H1 (cell line): ENCODE results near the gene EGFL6. TPM values are rescaled to one million over a fixed set of nuclear protein-coding genes. Genes with fewer than 3 reads are reported as not detected.

Source experiments
- CTCF ChIA-PET: fragments of 300-600 bp; sonication (Branson Sonifier 250); formaldehyde crosslinking; loops from one replicate; lab custom pipeline; 2021; ENCODE audit not compliant: partially characterized antibody; lab: Charles Lee
- POLR2A ChIA-PET: fragments of 300-600 bp; sonication (Branson Sonifier 250); formaldehyde crosslinking; loops from one replicate; lab custom pipeline; 2021; ENCODE audit warnings: inconsistent platforms; ENCODE audit not compliant: partially characterized antibody; lab: Charles Lee
- DNase-seq, 2 experiments: peaks; one replicate each; pipeline versions ENCODE4 v3.0.0 to v3.0.0-alpha.2; 2010 to 2022; ENCODE audit warnings: low spot score in 2 of 2, low read depth in 1 of 2, mixed read lengths in 1 of 2
- FAIRE-seq: peaks from 2 replicates; lab custom pipeline; 2011; peaks lifted over from hg19 to GRCh38; lab: Jason Lieb, UNC
- H2AFZ ChIP-seq: 2 replicates; pipeline ENCODE4 v1.8.1; 2012; ENCODE audit warnings: low read length, inconsistent platforms
- H2AK5ac ChIP-seq: 2 replicates; pipeline ENCODE4 v1.6.1; 2013; ENCODE audit warnings: low read depth, low read length
- H2BK120ac ChIP-seq: replicated peaks from 2 replicates; pipeline ENCODE3; 2013; ENCODE audit warnings: low read depth, low read length, inconsistent platforms
- H2BK12ac ChIP-seq: 2 replicates; pipeline ENCODE4 v1.6.1; 2013; ENCODE audit warnings: low read depth, low read length
- H2BK15ac ChIP-seq: 2 replicates; pipeline ENCODE4 v1.6.1; 2013; ENCODE audit warnings: low read length
- H2BK20ac ChIP-seq: 2 replicates; pipeline ENCODE4 v1.6.1; 2013; ENCODE audit warnings: low read length
- H2BK5ac ChIP-seq: 2 replicates; pipeline ENCODE4 v1.6.1; 2013; ENCODE audit warnings: low read depth, low read length
- H3K14ac ChIP-seq: 2 replicates; pipeline ENCODE4 v1.6.1; 2013; ENCODE audit warnings: inconsistent platforms; ENCODE audit not compliant: insufficient read length
- H3K18ac ChIP-seq: 2 replicates; pipeline ENCODE4 v1.6.1; 2013; ENCODE audit warnings: low read length; ENCODE audit errors: extremely low read depth
- H3K23ac ChIP-seq: 2 replicates; pipeline ENCODE4 v1.6.1; 2013; ENCODE audit warnings: inconsistent platforms; ENCODE audit not compliant: insufficient read length
- H3K23me2 ChIP-seq: 2 replicates; pipeline ENCODE4 v1.6.1; 2013; ENCODE audit warnings: low read depth, low read length
- H3K27ac ChIP-seq: 2 replicates; pipeline ENCODE4 v1.6.1; 2011; ENCODE audit warnings: low read depth, low read length, inconsistent platforms
- H3K27me3 ChIP-seq, 4 experiments: replicated peaks in 1 of 4; 1 replicate in 1 of 4; 2 replicates in 3 of 4; pipeline versions ENCODE4 v1.6.1 to v1.8.1; 2011 to 2013; ENCODE audit warnings: low read length in 3 of 4, mild to moderate bottlenecking in 3 of 4, inconsistent platforms in 2 of 4, mixed read lengths in 2 of 4, moderate library complexity in 1 of 4; ENCODE audit not compliant: control insufficient read depth in 3 of 4, insufficient read depth in 3 of 4; ENCODE audit errors: extremely low read depth in 1 of 4
- H3K36me3 ChIP-seq, 4 experiments: 2 replicates each; pipeline versions ENCODE4 v1.6.1 to v1.8.1; 2011 to 2013; ENCODE audit warnings: mild to moderate bottlenecking in 4 of 4, low read length in 3 of 4, moderate library complexity in 2 of 4, control low read depth in 1 of 4, inconsistent platforms in 1 of 4; ENCODE audit not compliant: insufficient read depth in 4 of 4, control insufficient read depth in 2 of 4
- H3K4ac ChIP-seq: replicated peaks from 2 replicates; pipeline ENCODE3; 2013; ENCODE audit warnings: low read length, low read depth, mixed read lengths, inconsistent platforms; ENCODE audit not compliant: insufficient read length
- H3K4me1 ChIP-seq, 4 experiments: replicated peaks in 1 of 4; 1 replicate in 1 of 4; 2 replicates in 3 of 4; pipeline versions ENCODE4 v1.6.1 to v1.8.1; 2011 to 2013; ENCODE audit warnings: low read length in 3 of 4, inconsistent platforms in 2 of 4, mixed read lengths in 1 of 4; ENCODE audit not compliant: insufficient read depth in 4 of 4, control insufficient read depth in 3 of 4
- H3K4me2 ChIP-seq, 2 experiments: 2 replicates each; pipeline versions ENCODE4 v1.6.1 to v1.8.1; 2011 to 2013; ENCODE audit warnings: low read depth in 2 of 2, low read length in 2 of 2, control low read depth in 1 of 2, inconsistent platforms in 1 of 2, mild to moderate bottlenecking in 1 of 2; ENCODE audit not compliant: insufficient read depth in 1 of 2
- H3K4me3 ChIP-seq, 4 experiments: fragments of 200-600, 300-600 bp in 1 of 4; sonication (generic), shearing (Covaris generic), sonication (Bioruptor Twin) in 1 of 4; 2 replicates each; pipeline versions ENCODE4 v1.5.1 to v1.8.1; 2011 to 2016; ENCODE audit warnings: low read length in 4 of 4, low read depth in 3 of 4, control low read depth in 2 of 4, inconsistent platforms in 2 of 4, mild to moderate bottlenecking in 2 of 4, mixed read lengths in 1 of 4, moderate library complexity in 1 of 4; ENCODE audit not compliant: insufficient read depth in 2 of 4; ENCODE audit errors: extremely low read depth in 1 of 4
- H3K56ac ChIP-seq: replicated peaks from 2 replicates; pipeline ENCODE3; 2013; ENCODE audit warnings: low read depth, mild to moderate bottlenecking, mixed read lengths, low read length, inconsistent platforms; ENCODE audit not compliant: insufficient read length
- H3K79me1 ChIP-seq: 2 replicates; pipeline ENCODE4 v1.6.1; 2013; ENCODE audit warnings: low read depth, low read length, control low read depth
- H3K79me2 ChIP-seq, 2 experiments: 2 replicates each; pipeline versions ENCODE4 v1.6.1 to v1.8.1; 2012 to 2013; ENCODE audit warnings: low read length in 2 of 2, mild to moderate bottlenecking in 2 of 2, inconsistent platforms in 1 of 2; ENCODE audit not compliant: insufficient read depth in 2 of 2, control insufficient read depth in 1 of 2
- H3K9ac ChIP-seq, 4 experiments: replicated peaks in 1 of 4; 1 replicate in 1 of 4; 2 replicates in 3 of 4; pipeline versions ENCODE4 v1.6.1 to v1.8.1; 2011 to 2013; ENCODE audit warnings: low read depth in 3 of 4, low read length in 3 of 4, control low read depth in 2 of 4, mild to moderate bottlenecking in 2 of 4, moderate library complexity in 2 of 4, inconsistent platforms in 1 of 4; ENCODE audit errors: extremely low read depth in 1 of 4
- H3K9me3 ChIP-seq, 2 experiments: 2 replicates each; pipeline versions ENCODE4 v1.6.1 to v1.8.1; 2012 to 2013; ENCODE audit warnings: mild to moderate bottlenecking in 2 of 2, moderate library complexity in 2 of 2, control low read depth in 1 of 2, inconsistent platforms in 1 of 2, low read depth in 1 of 2, low read length in 1 of 2, mixed read lengths in 1 of 2; ENCODE audit not compliant: insufficient read depth in 2 of 2
- H4K20me1 ChIP-seq, 2 experiments: replicated peaks in 1 of 2; 2 replicates each; pipeline versions ENCODE3 to v1.8.1; 2011 to 2013; ENCODE audit warnings: inconsistent platforms in 2 of 2, low read length in 2 of 2, mild to moderate bottlenecking in 1 of 2; ENCODE audit not compliant: insufficient read depth in 2 of 2, control insufficient read depth in 1 of 2
- H4K5ac ChIP-seq: 2 replicates; pipeline ENCODE4 v1.6.1; 2013; ENCODE audit warnings: low read length, low read depth, mixed read lengths, inconsistent platforms; ENCODE audit not compliant: insufficient read length
- H4K8ac ChIP-seq: 2 replicates; pipeline ENCODE4 v1.8.0; 2013; ENCODE audit warnings: mild to moderate bottlenecking, moderate library complexity, low read length, inconsistent platforms; ENCODE audit not compliant: insufficient read depth; ENCODE audit errors: extremely low read depth
- H4K91ac ChIP-seq: replicated peaks from 2 replicates; pipeline ENCODE3; 2013; ENCODE audit warnings: low read length, mixed read lengths, inconsistent platforms; ENCODE audit not compliant: insufficient read length
- ATF2 ChIP-seq: IDR thresholded peaks from 2 replicates; pipeline ENCODE4 v1.6.1; 2012; ENCODE audit warnings: low read length, inconsistent platforms
- BCL11A ChIP-seq, 2 experiments: IDR thresholded peaks; one replicate each; pipeline ENCODE4 v1.6.1; 2011; ENCODE audit warnings: low read depth in 2 of 2, low read length in 2 of 2, mild to moderate bottlenecking in 2 of 2
- CREB1 ChIP-seq: IDR thresholded peaks from 2 replicates; pipeline ENCODE4 v1.6.1; 2012; ENCODE audit warnings: inconsistent platforms
- CTBP2 ChIP-seq: IDR thresholded peaks from 2 replicates; pipeline ENCODE4 v1.7.0; 2011; ENCODE audit warnings: borderline replicate concordance, mild to moderate bottlenecking, moderate library complexity, mixed read lengths, low read length; ENCODE audit not compliant: insufficient read depth, insufficient read length
- FOSL1 ChIP-seq: IDR thresholded peaks from 2 replicates; pipeline ENCODE4 v1.6.1; 2011; ENCODE audit warnings: mild to moderate bottlenecking, low read depth, low read length, moderate library complexity; ENCODE audit not compliant: insufficient read depth
- HDAC2 ChIP-seq, 2 experiments: fragments of 300-600 bp in 1 of 2; sonication (generic) in 1 of 2; IDR thresholded peaks; 2 replicates each; pipeline ENCODE4 v1.6.1; 2011 to 2012; ENCODE audit warnings: low read depth in 2 of 2, low read length in 2 of 2, mild to moderate bottlenecking in 2 of 2, moderate library complexity in 2 of 2, borderline replicate concordance in 1 of 2, inconsistent platforms in 1 of 2
- JUND ChIP-seq: IDR thresholded peaks from 2 replicates; pipeline ENCODE4 v1.6.1; 2011; ENCODE audit warnings: mild to moderate bottlenecking, improper control_type of control experiment, low read length
- NRF1 ChIP-seq: IDR thresholded peaks from 2 replicates; pipeline ENCODE4 v1.6.1; 2011; ENCODE audit warnings: mild to moderate bottlenecking, low read depth, low read length, improper control_type of control experiment
- RFX5 ChIP-seq: IDR thresholded peaks from 2 replicates; pipeline ENCODE4 v1.6.1; 2011; ENCODE audit warnings: low read depth, low read length, improper control_type of control experiment, borderline replicate concordance
- SIX5 ChIP-seq: IDR thresholded peaks from 2 replicates; pipeline ENCODE4 v1.6.1; 2011; ENCODE audit warnings: mild to moderate bottlenecking, low read depth, low read length
- SP1 ChIP-seq: IDR thresholded peaks from 2 replicates; pipeline ENCODE4 v1.6.1; 2011; ENCODE audit warnings: low read depth, low read length
- SP2 ChIP-seq: IDR thresholded peaks from 2 replicates; pipeline ENCODE4 v1.6.1; 2012; ENCODE audit warnings: mild to moderate bottlenecking, low read length, inconsistent platforms
- SUZ12 ChIP-seq: fragments of 200-600 bp; sonication (generic); IDR thresholded peaks from 2 replicates; pipeline ENCODE4 v1.6.1; 2012; ENCODE audit warnings: mild to moderate bottlenecking, inconsistent platforms, low read length, moderate library complexity, mixed read lengths
- ZNF274 ChIP-seq: IDR thresholded peaks from 2 replicates; pipeline ENCODE4 v1.7.0; 2012; ENCODE audit warnings: low read length, borderline replicate concordance; ENCODE audit errors: extremely low read depth
- WGBS, 2 experiments: shearing (Covaris generic) in 1 of 2; methylation state at CpG; one replicate each; pipeline versions ENCODE4 v1.1.6 to v1.1.7; 2013 to 2015; ENCODE audit warnings: low lambda C conversion rate in 2 of 2, mixed read lengths in 2 of 2, inconsistent platforms in 1 of 2, low coverage in 1 of 2, missing lambda C conversion rate in 1 of 2; ENCODE audit not compliant: insufficient replicate concordance in 2 of 2, insufficient coverage in 1 of 2, insufficient read length in 1 of 2; ENCODE audit errors: extremely low coverage in 1 of 2, missing lambda C conversion rate in 1 of 2; 5-methylcytosine and 5-hydroxymethylcytosine counted together
- polyA plus RNA-seq, 7 experiments: library from polyadenylated mRNA; depleted of rRNA in 3 of 7; stranded (reverse) in 5 of 7; unstranded in 2 of 7; fragments of >200 nt in 5 of 7; fragments of 200-250 nt in 2 of 7; gene quantifications; 1 replicate in 5 of 7; 2 replicates in 1 of 7; 4 replicates in 1 of 7; pipeline versions ENCODE4 v1.2.1 to v1.2.3, GENCODE V29; 2011 to 2013; ENCODE audit warnings: missing spikeins in 2 of 7, mixed read lengths in 2 of 7
- total RNA-seq: library from RNA; stranded (reverse); fragmentation: NEBNext Ultra II Directional; extraction: Animal tissue kit (Norgen Biotek cat#: 25700); gene quantifications from 2 replicates; pipeline ENCODE4 v1.2.1, GENCODE V29; 2021

EGFL6 gene
- total and polyA plus RNA-seq, 2 of the 8 experiments (the other 6 are each of a cell fraction or from before 2014, with no cell fraction given) = 0.93 to 1.1 TPM

DNA sequence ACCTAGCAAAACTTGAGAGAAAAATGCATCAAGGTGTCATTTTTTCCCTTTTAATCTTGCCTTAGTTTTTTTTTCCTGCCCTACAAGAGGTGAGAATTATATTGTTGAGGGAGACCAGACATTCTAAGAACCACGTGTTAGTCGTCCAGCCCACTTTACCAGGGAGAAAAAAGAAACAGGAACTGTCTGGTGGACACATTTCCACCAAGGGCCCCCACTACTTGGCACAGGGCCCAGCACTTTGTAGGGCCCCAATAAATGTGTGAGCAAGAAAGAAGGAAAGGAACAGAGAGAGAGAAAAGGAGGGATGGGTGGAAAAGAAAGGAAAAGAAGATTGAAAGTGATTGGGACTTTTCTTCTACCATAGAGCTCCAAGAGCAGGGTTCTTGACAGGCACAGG, 3.9 kb upstream of the EGFL6 start:
- CTCF ChIA-PET = no interaction called here
- WGBS, 2 experiments = 80% methylated on average over 1 of the region's 2 CpGs; no CpG with 5 or more reads in 1 of the 2 experiments
- H3K36me3 ChIP-seq = no peaks in the 10 kb centered on the region
- TF ChIP-seq SP2 = no peak
- no peak for TF ChIP-seq CTBP2
- no peak for TF ChIP-seq NRF1
- TF ChIP-seq ATF2 = no peak
- no peak for TF ChIP-seq CREB1
- no peak for TF ChIP-seq RFX5
- no peak for TF ChIP-seq JUND
- no peak for TF ChIP-seq SIX5
- TF ChIP-seq SUZ12 = no peak
- no peak for TF ChIP-seq SP1
- no peak for TF ChIP-seq BCL11A (IDR thresholded peaks at IDR 0.05; ENCODE audit: low read depth in 2 of 2, low read length in 2 of 2)
- no peak for TF ChIP-seq ZNF274
- no peak for TF ChIP-seq FOSL1
- no peak for TF ChIP-seq HDAC2 (IDR thresholded peaks at IDR 0.05; ENCODE audit: borderline replicate concordance in 1 of 2, low read depth in 2 of 2, low read length in 2 of 2)

More for the DNA sequence above, 3.9 kb upstream of the EGFL6 start:
- no peak overlapping the region for H2AK5ac ChIP-seq
- H3K27ac ChIP-seq = no peak overlapping the region
- H4K91ac ChIP-seq = no peak overlapping the region
- H3K4me1 ChIP-seq = no peaks in the 10 kb centered on the region
- H4K8ac ChIP-seq = no peak overlapping the region
- H4K5ac ChIP-seq = no peak overlapping the region
- H3K56ac ChIP-seq = no peak overlapping the region
- no peaks in the 10 kb centered on the region for H3K79me1 ChIP-seq
- H3K23me2 ChIP-seq = peaks cover 5% of the 10 kb centered on the region; the same call in 1 of the 2 replicates
- no peaks in the 10 kb centered on the region for H4K20me1 ChIP-seq
- DNase-seq (no peak), FAIRE-seq (no peak)
- no peak overlapping the region for H2BK15ac ChIP-seq
- H3K27me3 ChIP-seq = peaks cover 4 to 23% (median 21%) of the 10 kb centered on the region in 4 experiments
- H3K79me2 ChIP-seq = no peaks in the 10 kb centered on the region
- no peak overlapping the region for H2AFZ ChIP-seq
- H2BK20ac ChIP-seq = no peak overlapping the region
- H3K18ac ChIP-seq = no peak overlapping the region
- no peak overlapping the region for H2BK120ac ChIP-seq
- H3K14ac ChIP-seq = no peak overlapping the region
- H3K4ac ChIP-seq = no peak overlapping the region
- H2BK5ac ChIP-seq = no peak overlapping the region
- H3K4me2 ChIP-seq = no peak overlapping the region
- H3K9me3 ChIP-seq = no peaks in the 10 kb centered on the region
- POLR2A ChIA-PET = no interaction called here
- H3K9ac ChIP-seq = no peak overlapping the region
- H3K23ac ChIP-seq = no peak overlapping the region
- H3K4me3 ChIP-seq = no peak overlapping the region
- no peak overlapping the region for H2BK12ac ChIP-seq
